ENCODE results near the gene HSD3B7.

- TF ChIP-seq CTCF (IDR thresholded peaks at IDR 0.05) (no peak), POLR2AphosphoS5 (IDR thresholded peaks at IDR 0.05; ENCODE audit: insufficient read depth in 1 of 2, low read depth in 1 of 2) (no peak)
Observed at GRCh38 chr16:30963925-30964511, 21.0 kb upstream of the HSD3B7 start.
